ENCODE measurements around the gene UCHL3. TPM values are rescaled to one million over a fixed set of nuclear protein-coding genes. Genes with fewer than 3 reads are reported as not detected.

Gene UCHL3
- polyA plus RNA-seq, 1 donor (not counting 4 experiments of a cell fraction or from before 2014, with no cell fraction given) = 134 TPM

- H3K4me3 ChIP-seq (ENCODE audit: control insufficient read depth in 2 of 3, extremely low read depth in 1 of 3, insufficient read depth in 2 of 3, low read depth in 1 of 3, low read length in 3 of 3) = no peak overlapping the region
- H3K9ac ChIP-seq (ENCODE audit: control insufficient read depth, extremely low read depth, insufficient read depth, low read length) = no peak overlapping the region
- H4K20me1 ChIP-seq (ENCODE audit: control insufficient read depth, extremely low read depth, insufficient read depth, low read length) = no peaks in the 10 kb centered on the region
- peaks cover 57% of the 10 kb centered on the region for H3K79me2 ChIP-seq (ENCODE audit: control insufficient read depth, insufficient read depth, low read length)
- H3K36me3 ChIP-seq (ENCODE audit: control insufficient read depth in 2 of 2, extremely low read depth in 1 of 2, insufficient read depth in 2 of 2, low read length in 2 of 2) = peaks cover 0 to 18% of the 10 kb centered on the region in 2 experiments
- H3K27me3 ChIP-seq (ENCODE audit: control insufficient read depth, extremely low read depth, insufficient read depth, low read length) = no peaks in the 10 kb centered on the region
- H3K4me1 ChIP-seq (ENCODE audit: control insufficient read depth, extremely low read depth, insufficient read depth, low read length) = no peaks in the 10 kb centered on the region
- TF ChIP-seq CTCF (optimal IDR thresholded peaks at IDR 0.05 in 1 of 3, IDR thresholded peaks at IDR 0.05 in 1 of 3, conservative IDR thresholded peaks at IDR 0.05 in 1 of 3; ENCODE audit: extremely low read depth in 1 of 3, insufficient read depth in 2 of 3, low read length in 3 of 3) = no peak
- no peak for TF ChIP-seq EZH2 (IDR thresholded peaks at IDR 0.05; ENCODE audit: low read length)
- peaks cover 2% of the 10 kb centered on the region for H3K9me1 ChIP-seq (ENCODE audit: control insufficient read depth, extremely low read depth, insufficient read depth, low read length)
- H3K9me3 ChIP-seq (ENCODE audit: control insufficient read depth, low read depth, low read length) = no peaks in the 10 kb centered on the region
- no peak overlapping the region for H3K4me2 ChIP-seq (ENCODE audit: control insufficient read depth, extremely low read depth, insufficient read depth, low read depth, low read length)
- dilution Hi-C loops (cut with MboI; ENCODE audit: extremely low pct_ligation_motif_present, low sequenced_read_pairs) = no loop called here
- FAIRE-seq (no peak), DNase-seq (ENCODE audit: low read depth, low spot score) (no peak)
- H3K27ac ChIP-seq (ENCODE audit: control insufficient read depth, insufficient read depth, low read length) = no peak overlapping the region
- H2AFZ ChIP-seq (ENCODE audit: control insufficient read depth, low read length) = no peak overlapping the region
These were observed 7.4 kb downstream of the UCHL3 start for GRCh38 chr13:75556961-75557360.

GRCh38 chr13:75558145-75558840, 8.7 kb downstream of the UCHL3 start:
- H3K9me1 ChIP-seq (ENCODE audit: control insufficient read depth, extremely low read depth, insufficient read depth, low read length) = peaks cover 2% of the 10 kb centered on the region
- H3K4me2 ChIP-seq (ENCODE audit: control insufficient read depth, extremely low read depth, insufficient read depth, low read depth, low read length) = no peak overlapping the region
- no peaks in the 10 kb centered on the region for H4K20me1 ChIP-seq (ENCODE audit: control insufficient read depth, extremely low read depth, insufficient read depth, low read length)
- peaks cover 47% of the 10 kb centered on the region for H3K79me2 ChIP-seq (ENCODE audit: control insufficient read depth, insufficient read depth, low read length)
- H3K4me3 ChIP-seq (ENCODE audit: control insufficient read depth in 2 of 3, extremely low read depth in 1 of 3, insufficient read depth in 2 of 3, low read depth in 1 of 3, low read length in 3 of 3) = no peak overlapping the region
- no peaks in the 10 kb centered on the region for H3K9me3 ChIP-seq (ENCODE audit: control insufficient read depth, low read depth, low read length)
- DNase-seq (ENCODE audit: low read depth, low spot score) (no peak), FAIRE-seq (no peak)
- no peak overlapping the region for H2AFZ ChIP-seq (ENCODE audit: control insufficient read depth, low read length)
- no peak overlapping the region for H3K27ac ChIP-seq (ENCODE audit: control insufficient read depth, insufficient read depth, low read length)
- no peaks in the 10 kb centered on the region for H3K4me1 ChIP-seq (ENCODE audit: control insufficient read depth, extremely low read depth, insufficient read depth, low read length)
- H3K9ac ChIP-seq (ENCODE audit: control insufficient read depth, extremely low read depth, insufficient read depth, low read length) = no peak overlapping the region
- TF ChIP-seq CTCF (optimal IDR thresholded peaks at IDR 0.05 in 1 of 3, IDR thresholded peaks at IDR 0.05 in 1 of 3, conservative IDR thresholded peaks at IDR 0.05 in 1 of 3; ENCODE audit: extremely low read depth in 1 of 3, insufficient read depth in 2 of 3, low read length in 3 of 3) (no peak), EZH2 (IDR thresholded peaks at IDR 0.05; ENCODE audit: low read length) (no peak)
- dilution Hi-C loops (cut with MboI; ENCODE audit: extremely low pct_ligation_motif_present, low sequenced_read_pairs) = no loop called here
- no peaks in the 10 kb centered on the region for H3K27me3 ChIP-seq (ENCODE audit: control insufficient read depth, extremely low read depth, insufficient read depth, low read length)
- peaks cover 1 to 18% of the 10 kb centered on the region in 2 experiments for H3K36me3 ChIP-seq (ENCODE audit: control insufficient read depth in 2 of 2, extremely low read depth in 1 of 2, insufficient read depth in 2 of 2, low read length in 2 of 2)

Measured in keratinocyte (primary cell).